ENCODE results near the gene ELOF1.
A peak's percentile ranks its signal among the peaks of the same experiment; 100 is the strongest.
"Not testable (repeated sequence)": the region's sequence is repeated elsewhere in the genome, so short reads cannot be mapped to it uniquely, and the experiment has no call there.

The ELOF1 gene

GRCh38 chr19:11566164-11566563, 7.1 kb upstream of the ELOF1 start:
- DNase-seq (ENCODE audit: low read depth): no peak

DNA sequence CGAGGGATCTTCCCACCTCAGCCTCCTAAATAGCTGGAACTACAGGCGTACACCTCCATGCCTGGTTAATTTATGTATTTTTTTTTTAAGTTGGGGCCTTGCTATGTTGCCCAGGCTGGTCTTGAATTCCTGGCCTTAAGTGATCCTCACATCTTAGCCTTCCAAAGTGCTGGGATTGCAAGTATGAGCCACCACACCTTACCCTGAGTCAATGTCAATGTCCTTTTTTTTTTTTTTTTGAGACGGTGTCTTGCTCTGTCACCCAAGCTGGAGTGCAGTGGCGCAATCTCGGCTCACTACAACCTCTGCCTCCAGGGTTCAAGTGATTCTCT, 6.6 kb upstream of the ELOF1 start:
- not testable (repeated sequence) for DNase-seq (ENCODE audit: low read depth)

DNA sequence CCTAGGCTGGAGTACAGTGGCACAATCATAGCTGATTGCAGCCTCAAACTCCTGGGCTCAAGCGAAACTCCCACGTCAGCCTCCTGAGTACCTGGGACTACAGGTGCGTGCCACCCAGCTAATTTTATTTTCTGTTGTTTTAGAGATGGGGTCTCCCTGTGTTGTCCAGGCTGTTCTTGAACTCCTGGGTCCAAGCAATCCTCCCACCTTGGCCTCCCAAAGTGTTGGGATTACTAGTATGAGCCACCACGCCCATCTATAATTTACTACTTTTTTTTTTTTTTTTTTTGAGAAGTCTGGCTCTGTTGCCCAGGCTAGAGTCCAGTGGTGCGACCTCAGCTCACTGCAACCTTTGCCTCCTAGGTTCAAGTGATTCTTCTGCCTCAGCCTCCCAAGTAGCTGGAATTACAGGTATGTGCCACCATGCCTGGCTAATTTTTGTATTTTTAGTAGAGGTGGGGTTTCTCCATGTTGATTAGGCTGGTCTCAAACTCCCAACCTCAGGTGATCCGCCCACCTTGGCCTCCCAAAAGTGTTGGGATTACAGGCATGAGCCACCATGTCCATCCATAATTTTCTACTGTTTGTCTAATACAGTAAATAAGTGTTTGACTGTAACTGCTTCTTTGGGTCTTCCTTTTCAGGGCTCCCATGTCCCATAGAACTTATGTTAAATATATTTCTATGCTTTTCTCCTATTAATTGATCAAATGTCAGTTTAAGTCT, 5.2 kb upstream of the ELOF1 start:
- DNase-seq (ENCODE audit: low read depth): not testable (repeated sequence)

DNA sequence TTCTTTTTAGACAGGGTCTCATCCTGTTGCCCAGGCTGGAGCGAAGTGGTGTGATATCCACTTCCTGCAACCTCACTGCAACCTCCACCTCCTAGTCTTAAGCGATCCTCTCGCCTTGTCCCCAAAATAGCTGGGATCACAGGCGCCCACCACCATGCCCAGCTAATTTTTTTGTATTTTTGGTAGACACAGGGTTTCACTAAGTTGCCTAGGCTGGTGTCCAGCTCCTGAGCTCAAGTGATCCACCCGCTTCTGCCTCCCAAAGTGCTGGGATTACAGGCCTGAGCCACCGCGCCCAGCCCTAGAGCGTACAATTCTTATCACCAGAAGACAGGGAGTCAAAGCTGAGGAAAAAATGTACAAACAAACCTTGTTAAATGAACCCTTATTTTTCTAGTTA, 4.5 kb upstream of the ELOF1 start:
- DNase-seq (ENCODE audit: low read depth): no peak

- DNase-seq (ENCODE audit: low read depth): peak; percentile 65
Measured at GRCh38 chr19:11560404-11561051, 1.5 kb upstream of the ELOF1 start.

DNA sequence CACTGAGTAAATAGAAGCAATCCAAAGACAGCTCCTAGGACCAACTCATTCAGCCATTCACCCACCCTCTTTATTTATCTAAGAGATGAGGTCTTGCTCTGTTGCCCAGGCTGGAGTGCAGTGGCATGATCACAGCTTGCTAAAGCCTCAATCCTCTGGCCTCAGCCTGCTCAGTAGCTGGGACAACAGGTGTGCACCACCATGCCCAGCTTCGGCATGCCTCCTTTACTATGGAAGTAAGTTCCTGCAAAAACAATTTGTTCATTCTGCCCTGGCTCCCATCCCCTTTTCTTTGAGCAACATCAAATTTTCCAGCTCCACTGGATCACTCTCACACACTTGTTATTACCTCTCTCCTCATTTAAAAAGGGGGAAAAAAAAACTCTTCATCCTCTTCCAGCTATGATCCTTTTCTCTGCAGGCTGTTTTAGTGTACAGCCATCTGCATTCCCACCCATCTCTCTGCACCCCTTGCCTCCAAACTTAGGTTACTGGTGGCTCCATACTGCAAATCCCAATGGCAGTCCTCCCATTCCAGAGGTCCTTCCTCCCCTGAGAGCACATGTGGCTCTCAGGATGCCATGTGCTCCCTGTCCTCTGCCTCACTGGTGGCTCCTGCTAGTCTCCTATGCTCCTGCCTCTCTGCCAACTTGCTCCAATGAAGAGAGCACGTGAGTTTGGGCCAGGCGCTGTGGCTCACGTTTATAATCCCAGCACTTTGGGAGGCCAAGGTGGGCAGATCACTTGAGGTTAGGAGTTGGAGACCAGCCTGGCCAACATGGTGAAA, 2.2 kb downstream of the ELOF1 start:
- DNase-seq (ENCODE audit: low read depth): no peak

- DNase-seq (ENCODE audit: low read depth): no peak
Measured at GRCh38 chr19:11555246-11555645, 3.8 kb downstream of the ELOF1 start.

DNA sequence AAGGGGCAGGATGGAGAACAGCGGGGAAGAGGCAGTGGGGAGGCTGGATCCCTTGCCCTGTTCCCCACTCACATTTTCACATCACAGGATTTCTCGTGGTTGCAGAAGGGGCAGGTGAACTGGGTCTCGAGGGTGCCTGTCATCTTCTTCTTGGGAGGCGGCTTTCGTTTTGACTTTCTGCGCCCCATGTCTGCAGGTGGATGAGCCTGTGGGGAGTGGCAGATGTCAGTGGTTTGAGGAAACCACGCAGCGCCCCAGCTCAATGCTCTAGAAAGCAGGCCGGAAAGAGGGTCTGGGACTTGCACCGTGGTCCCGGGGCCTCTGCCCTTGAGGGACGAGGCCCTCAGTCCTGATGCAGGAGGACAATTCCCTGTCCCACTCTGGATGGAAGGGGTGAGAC, 4.9 kb downstream of the ELOF1 start:
- DNase-seq (ENCODE audit: low read depth): no peak

DNA sequence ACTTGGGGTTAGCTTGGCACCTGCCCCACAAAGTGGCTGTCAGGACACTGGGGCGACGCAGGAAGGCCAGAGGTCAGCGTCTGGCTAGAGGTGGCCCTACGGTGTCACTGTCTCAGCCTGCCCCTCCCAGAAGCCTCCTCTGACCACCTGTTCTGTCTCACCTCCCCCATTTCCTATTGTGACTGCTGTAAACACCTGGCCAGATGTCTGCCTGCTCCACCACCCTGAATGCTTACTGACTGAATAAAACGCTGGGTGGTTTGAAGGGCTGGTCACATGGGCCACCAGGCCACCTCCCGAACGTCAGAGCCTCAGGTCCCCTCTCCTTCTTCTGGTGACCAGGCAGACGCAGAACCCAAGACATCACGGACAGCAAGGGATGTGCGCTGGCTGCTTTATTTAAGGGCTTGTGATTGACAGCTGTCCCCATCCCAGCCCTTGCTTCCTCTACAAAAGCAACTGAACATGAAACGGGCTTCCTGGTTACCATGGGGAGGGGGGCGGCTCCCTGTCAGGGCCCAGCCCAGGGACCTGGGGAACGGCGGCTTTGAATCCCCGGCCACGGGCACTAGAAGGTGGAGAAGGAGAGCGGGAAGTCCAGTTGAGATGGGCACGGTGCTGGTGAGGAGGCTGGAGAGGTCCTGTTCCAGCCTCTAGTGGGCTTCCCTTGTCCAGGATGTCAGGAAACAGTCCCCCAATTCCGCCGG, 6.2 kb downstream of the ELOF1 start:
- no peak for DNase-seq (ENCODE audit: low read depth)

DNA sequence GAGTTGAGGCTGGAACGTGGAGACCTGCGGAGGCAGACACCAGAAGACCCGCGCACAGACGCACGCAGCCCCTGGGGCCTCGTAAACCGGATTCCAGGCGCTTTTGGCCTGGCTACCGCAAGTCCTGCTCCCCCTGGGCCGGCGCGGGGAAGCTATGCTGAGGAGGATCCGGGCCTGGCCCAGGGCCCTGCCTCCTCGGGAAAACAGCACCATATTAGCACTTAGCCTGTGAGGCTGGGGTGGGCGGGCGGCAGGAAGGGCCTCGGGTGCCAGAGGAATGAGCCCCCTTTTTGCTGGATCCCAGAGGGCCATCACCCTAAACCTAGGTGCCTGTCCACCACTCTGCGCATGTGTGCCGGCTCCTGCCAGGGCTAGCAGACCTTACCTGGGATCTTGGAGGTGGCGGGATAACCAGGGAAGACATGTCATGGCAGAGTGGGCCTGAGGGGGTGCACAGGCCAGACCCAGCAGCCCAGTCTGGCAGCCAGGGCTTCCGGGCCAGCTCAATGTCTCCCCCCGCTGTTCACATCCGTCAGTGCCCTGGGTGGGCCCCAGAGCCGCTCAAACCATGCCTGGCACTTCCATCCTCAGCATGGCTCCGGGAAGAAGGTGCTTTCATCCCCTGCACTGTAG, 7.3 kb downstream of the ELOF1 start:
- DNase-seq (ENCODE audit: low read depth): no peak

GRCh38 chr19:11550265-11550664, 8.8 kb downstream of the ELOF1 start:
- no peak for DNase-seq (ENCODE audit: low read depth)

GRCh38 chr19:11549386-11549953, 9.6 kb downstream of the ELOF1 start:
- DNase-seq (ENCODE audit: low read depth): no peak

DNA sequence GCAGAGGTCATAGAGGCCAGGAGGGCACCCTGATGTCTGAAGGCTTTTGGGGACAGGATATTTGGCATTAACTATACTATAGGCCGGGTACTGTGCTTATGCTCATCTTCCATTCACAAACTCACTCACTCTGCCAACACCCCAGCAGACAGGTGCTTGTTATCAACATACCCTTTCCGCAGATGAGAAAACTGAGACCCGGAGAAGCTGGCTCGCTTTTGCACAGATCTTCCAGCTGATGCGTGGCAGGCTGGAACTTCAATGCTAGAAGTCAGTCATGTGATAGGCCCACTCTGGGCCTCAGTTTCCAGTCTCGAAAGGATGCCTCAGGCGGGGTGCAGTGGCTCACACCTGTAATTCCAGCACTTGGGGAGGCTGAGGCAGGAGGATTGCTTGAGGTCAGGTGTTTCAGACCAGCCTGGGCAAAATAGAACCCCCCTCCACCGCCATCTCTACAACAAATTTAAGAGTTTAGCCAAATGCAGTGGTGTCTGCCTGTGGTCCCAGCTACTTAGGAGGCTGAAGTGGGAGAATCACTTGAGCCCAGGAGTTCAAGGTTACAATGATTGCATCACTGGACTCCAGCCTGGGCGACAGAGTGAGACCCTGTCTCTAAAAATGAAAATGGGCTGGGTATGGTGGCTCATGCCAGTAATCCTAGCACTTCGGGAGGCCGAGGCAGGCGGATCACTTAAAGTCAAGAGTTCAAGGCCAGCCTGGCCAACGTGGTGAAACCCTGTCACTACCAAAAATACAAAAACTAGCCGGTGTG, 10.9 kb downstream of the ELOF1 start:
- no peak for DNase-seq (ENCODE audit: low read depth)

- DNase-seq (ENCODE audit: low read depth): no peak
Measured at GRCh38 chr19:11541238-11541637, 17.8 kb downstream of the ELOF1 start.

DNA sequence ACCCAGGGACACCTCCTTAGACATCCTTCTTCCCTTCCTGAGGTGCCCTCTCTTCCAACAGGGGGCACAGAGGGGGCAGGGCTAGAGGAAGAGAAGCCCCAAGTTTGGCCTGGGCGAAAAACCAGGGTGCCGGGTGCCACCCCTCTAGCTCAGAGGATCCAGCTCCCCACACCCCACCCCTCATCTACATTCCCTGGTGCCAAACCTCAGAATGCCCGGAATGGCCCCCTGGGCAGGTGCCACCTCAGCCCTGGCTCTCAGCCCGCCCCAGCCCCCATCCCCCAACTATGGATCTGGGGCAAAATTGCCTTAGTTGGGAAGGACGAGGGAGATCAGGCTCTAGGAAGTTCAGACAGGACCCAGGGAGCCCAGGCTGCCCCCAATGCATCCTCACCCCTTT, 18.4 kb downstream of the ELOF1 start:
- DNase-seq (ENCODE audit: low read depth): no peak

- DNase-seq (ENCODE audit: low read depth): no peak
Measured at GRCh38 chr19:11539495-11540365, 19.3 kb downstream of the ELOF1 start.

DNA sequence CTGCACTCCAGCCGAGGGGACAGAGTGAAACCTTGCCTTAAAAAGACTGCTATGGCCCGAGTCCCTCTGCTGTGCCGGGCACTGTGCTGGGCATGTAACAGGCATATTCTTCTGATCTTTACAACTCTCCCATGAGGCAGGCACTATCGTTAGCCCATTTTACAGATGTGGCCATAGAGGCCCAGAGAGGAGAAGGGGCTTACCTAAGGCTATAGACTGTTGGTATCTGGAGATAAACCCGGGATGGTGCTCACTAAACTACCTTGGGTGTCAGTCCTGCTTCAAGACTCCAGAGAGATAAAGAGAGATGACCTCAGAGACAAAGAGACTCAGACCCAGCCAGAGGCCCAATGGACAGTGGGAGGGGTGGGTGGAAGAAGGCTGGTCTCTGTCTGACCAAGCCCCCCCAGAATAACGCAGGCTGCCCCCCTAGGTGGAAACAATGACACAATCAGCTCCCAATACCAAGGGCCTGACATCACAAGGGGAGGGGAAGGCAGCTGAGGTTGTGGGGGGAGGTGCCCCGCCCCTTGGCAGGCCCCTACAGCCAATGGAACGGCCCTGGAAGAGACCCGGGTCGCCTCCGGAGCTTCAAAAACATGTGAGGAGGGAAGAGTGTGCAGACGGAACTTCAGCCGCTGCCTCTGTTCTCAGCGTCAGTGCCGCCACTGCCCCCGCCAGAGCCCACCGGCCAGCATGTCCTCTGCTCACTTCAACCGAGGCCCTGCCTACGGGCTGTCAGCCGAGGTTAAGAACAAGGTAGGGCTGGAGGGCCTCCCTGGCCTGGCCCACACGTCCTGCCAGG, 20.6 kb downstream of the ELOF1 start, which contains the start of gene CNN1:
TSS of gene CNN1 (plus strand) at position 620 of the 805 bp plus-strand sequence. CDS start at position 697, 77 bp downstream.
- peak; percentile 37 for DNase-seq (ENCODE audit: low read depth)

DNA sequence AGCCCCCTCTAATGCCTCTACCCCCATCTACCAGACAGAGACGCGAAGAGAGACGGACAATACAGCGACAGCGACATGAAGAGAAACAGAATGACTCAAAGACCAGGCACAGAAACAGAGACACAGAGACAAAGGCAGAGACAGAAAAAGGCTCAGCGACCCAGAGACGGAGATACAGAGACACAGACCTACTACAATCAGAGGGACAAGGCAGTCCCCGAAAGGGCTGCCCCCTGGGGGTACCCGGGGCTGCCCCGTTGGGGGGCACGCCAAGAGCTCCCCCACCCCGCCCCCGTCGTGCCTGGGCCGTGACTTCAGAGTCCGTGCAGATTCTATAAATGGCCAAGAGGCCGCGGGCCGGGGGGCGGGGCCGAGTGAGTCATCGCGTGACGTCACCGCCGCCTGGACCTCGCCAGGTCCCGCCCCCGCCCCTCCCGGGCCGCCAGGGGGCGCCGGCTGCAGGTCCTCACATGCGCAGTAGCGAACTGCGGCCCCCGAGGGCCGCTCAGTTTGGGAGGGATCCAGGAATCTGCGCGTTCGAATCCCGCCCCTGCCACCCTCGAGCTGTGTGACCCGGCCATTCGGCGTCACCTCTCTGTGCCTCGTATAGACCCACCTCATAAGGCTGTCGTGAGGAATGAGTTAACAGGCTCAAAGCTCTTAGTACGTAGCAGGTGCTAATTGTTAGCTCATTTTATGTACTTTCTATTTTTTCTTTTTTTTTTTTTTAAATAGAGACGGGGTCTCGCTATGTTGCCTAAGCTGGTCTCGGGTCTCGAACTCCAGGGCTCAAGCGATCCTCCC, 23.0 kb downstream of the ELOF1 start:
- DNase-seq (ENCODE audit: low read depth): peak; percentile 79

All from fibroblast of the conjunctiva (primary cell).